ENCODE data around the gene FOXN3. TPM values are rescaled to one million over a fixed set of nuclear protein-coding genes. Genes with fewer than 3 reads are reported as not detected.

Gene FOXN3
- total RNA-seq, 2 experiments from 2014 or later, result 124 to 127 TPM

- Histone ChIP-seq H3K4me3 (ENCODE audit: low read length) (no peak overlapping the region), H3K36me3 (ENCODE audit: insufficient read depth, low read length) (no peaks in the 10 kb centered on the region), H3K9me3 (ENCODE audit: control insufficient read depth in 1 of 2, insufficient read depth in 1 of 2, low read length in 2 of 2) (no peaks in the 10 kb centered on the region), H3K4me1 (ENCODE audit: insufficient read depth, low read length) (no peaks in the 10 kb centered on the region), H3K27me3 (ENCODE audit: control insufficient read depth in 1 of 2, insufficient read depth in 2 of 2, low read length in 2 of 2) (peaks cover 0 to 6% of the 10 kb centered on the region in 2 experiments), H3K27ac (ENCODE audit: low read depth in 1 of 2, low read length in 2 of 2) (no peak overlapping the region)
- Mint-ChIP-seq H3K9me3 (no peaks in the 10 kb centered on the region), H3K36me3 (ENCODE audit: low read depth) (no peaks in the 10 kb centered on the region), H3K27me3 (peaks cover 4% of the 10 kb centered on the region), H3K4me1 (ENCODE audit: low read depth) (no peaks in the 10 kb centered on the region), H3K4me3 (no peak overlapping the region), H3K27ac (no peak overlapping the region)
- intact Hi-C loops (cut with DNase I, micrococcal nuclease), result no loop called here
- ATAC-seq (ENCODE audit: poor library complexity), result no peak
- no peak for DNase-seq
- no peak for TF ChIP-seq CTCF (IDR thresholded peaks at IDR 0.05)
- CTCF ChIA-PET, result no interaction called here
- POLR2A ChIA-PET, result no interaction called here
Observed at GRCh38 chr14:89126461-89126860, 290.6 kb downstream of the FOXN3 start.

DNA sequence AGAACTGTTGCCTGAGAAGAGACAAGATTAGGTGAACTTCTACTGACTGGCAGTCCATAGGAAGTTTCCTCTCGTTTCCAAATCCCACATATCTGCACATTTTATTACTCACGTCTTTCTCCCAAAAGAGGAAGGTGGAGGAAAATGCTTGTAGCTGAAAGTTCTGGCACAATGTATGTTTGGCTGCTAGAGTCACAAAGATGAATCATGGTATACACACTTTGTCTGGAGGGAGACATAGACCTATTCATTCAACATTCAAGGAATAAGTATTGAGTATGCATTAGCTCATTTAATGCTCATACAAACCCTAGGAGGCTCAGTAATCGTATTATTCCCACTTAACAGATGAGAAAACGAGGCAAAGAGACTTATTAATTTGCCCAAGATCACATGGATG, 291.8 kb downstream of the FOXN3 start:
- no peak overlapping the region for H3K4me3 Mint-ChIP-seq
- H3K27me3 Mint-ChIP-seq, result peaks cover 6% of the 10 kb centered on the region
- no peak for TF ChIP-seq CTCF (IDR thresholded peaks at IDR 0.05)
- H3K36me3 Mint-ChIP-seq (ENCODE audit: low read depth), result no peaks in the 10 kb centered on the region
- no peaks in the 10 kb centered on the region for H3K4me1 Mint-ChIP-seq (ENCODE audit: low read depth)
- Histone ChIP-seq H3K36me3 (ENCODE audit: insufficient read depth, low read length) (no peaks in the 10 kb centered on the region), H3K27ac (ENCODE audit: low read depth in 1 of 2, low read length in 2 of 2) (no peak overlapping the region), H3K4me3 (ENCODE audit: low read length) (no peak overlapping the region), H3K9me3 (ENCODE audit: control insufficient read depth in 1 of 2, insufficient read depth in 1 of 2, low read length in 2 of 2) (peaks cover 0 to under 1% of the 10 kb centered on the region in 2 experiments), H3K4me1 (ENCODE audit: insufficient read depth, low read length) (no peaks in the 10 kb centered on the region), H3K27me3 (ENCODE audit: control insufficient read depth in 1 of 2, insufficient read depth in 2 of 2, low read length in 2 of 2) (peaks cover 0 to 6% of the 10 kb centered on the region in 2 experiments)
- ATAC-seq (ENCODE audit: poor library complexity) (no peak), DNase-seq (no peak)
- POLR2A ChIA-PET, result no interaction called here
- H3K27ac Mint-ChIP-seq, result no peak overlapping the region
- intact Hi-C loops (cut with DNase I, micrococcal nuclease), result no loop called here
- CTCF ChIA-PET, result no interaction called here
- no peaks in the 10 kb centered on the region for H3K9me3 Mint-ChIP-seq

- ATAC-seq (ENCODE audit: poor library complexity) (no peak), DNase-seq (no peak)
- no peaks in the 10 kb centered on the region for H3K36me3 ChIP-seq (ENCODE audit: insufficient read depth, low read length)
- Mint-ChIP-seq H3K27ac (no peak overlapping the region), H3K9me3 (peaks cover 4% of the 10 kb centered on the region), H3K27me3 (peaks cover 6% of the 10 kb centered on the region), H3K4me1 (ENCODE audit: low read depth) (no peaks in the 10 kb centered on the region), H3K4me3 (no peak overlapping the region), H3K36me3 (ENCODE audit: low read depth) (no peaks in the 10 kb centered on the region)
- H3K4me3 ChIP-seq (ENCODE audit: low read length), result no peak overlapping the region
- ChIA-PET CTCF (no interaction called here), POLR2A (no interaction called here)
- TF ChIP-seq CTCF (IDR thresholded peaks at IDR 0.05), result no peak
- H3K9me3 ChIP-seq (ENCODE audit: control insufficient read depth in 1 of 2, insufficient read depth in 1 of 2, low read length in 2 of 2), result peaks cover 0 to 10% of the 10 kb centered on the region in 2 experiments
- intact Hi-C loops (cut with DNase I, micrococcal nuclease), result no loop called here
- no peaks in the 10 kb centered on the region for H3K4me1 ChIP-seq (ENCODE audit: insufficient read depth, low read length)
- peaks cover 0 to 6% of the 10 kb centered on the region in 2 experiments for H3K27me3 ChIP-seq (ENCODE audit: control insufficient read depth in 1 of 2, insufficient read depth in 2 of 2, low read length in 2 of 2)
- H3K27ac ChIP-seq (ENCODE audit: low read depth in 1 of 2, low read length in 2 of 2), result no peak overlapping the region
Observed at GRCh38 chr14:89123851-89124250, 293.2 kb downstream of the FOXN3 start.
